ENCODE data around the gene ENAH.

DNA sequence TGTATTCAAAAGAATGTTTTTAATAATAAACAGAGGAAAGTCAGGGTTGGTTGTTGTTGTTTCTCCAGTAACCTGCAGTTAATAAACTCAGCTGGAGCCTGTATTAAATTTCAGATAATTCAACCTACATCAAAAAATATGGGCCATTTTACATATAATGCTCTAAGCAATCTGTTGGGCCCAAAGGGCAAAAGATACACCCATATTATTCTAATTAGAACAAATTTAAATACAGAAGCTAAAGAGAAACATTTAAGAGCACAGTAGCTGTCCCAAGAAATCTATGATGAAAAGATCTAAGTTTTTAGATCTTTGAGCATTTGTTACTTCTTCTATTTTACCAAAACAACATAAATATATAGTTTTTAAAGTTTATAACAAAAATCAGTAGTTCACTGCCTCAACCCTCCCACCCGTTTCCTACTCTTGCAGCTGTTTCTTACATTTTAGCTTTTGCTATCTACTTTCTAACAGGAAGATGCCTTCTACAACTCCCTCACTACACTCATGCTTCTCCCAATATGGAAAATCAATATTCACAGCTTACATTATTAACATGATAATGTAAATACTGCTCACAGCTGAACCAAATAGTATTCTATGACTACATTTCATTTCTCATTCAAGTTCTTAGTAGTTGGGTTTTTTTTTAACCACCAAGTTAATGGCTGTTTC, 130.2 kb downstream of the ENAH start:
- TF ChIP-seq, protein P1, sequence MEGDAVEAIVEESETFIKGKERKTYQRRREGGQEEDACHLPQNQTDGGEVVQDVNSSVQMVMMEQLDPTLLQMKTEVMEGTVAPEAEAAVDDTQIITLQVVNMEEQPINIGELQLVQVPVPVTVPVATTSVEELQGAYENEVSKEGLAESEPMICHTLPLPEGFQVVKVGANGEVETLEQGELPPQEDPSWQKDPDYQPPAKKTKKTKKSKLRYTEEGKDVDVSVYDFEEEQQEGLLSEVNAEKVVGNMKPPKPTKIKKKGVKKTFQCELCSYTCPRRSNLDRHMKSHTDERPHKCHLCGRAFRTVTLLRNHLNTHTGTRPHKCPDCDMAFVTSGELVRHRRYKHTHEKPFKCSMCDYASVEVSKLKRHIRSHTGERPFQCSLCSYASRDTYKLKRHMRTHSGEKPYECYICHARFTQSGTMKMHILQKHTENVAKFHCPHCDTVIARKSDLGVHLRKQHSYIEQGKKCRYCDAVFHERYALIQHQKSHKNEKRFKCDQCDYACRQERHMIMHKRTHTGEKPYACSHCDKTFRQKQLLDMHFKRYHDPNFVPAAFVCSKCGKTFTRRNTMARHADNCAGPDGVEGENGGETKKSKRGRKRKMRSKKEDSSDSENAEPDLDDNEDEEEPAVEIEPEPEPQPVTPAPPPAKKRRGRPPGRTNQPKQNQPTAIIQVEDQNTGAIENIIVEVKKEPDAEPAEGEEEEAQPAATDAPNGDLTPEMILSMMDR (IDR thresholded peaks at IDR 0.05 in 8 of 11, conservative IDR thresholded peaks at IDR 0.05 in 3 of 11): no peak
- TF ChIP-seq POLR2AphosphoS5 (IDR thresholded peaks at IDR 0.05): no peak
